ENCODE results near the gene KRTAP21-3.

GRCh38 chr21:30714456-30714855 lies 4.1 kb downstream of the KRTAP21-3 start:
- TF ChIP-seq CTCF (IDR thresholded peaks at IDR 0.05) (no peak), POLR2AphosphoS5 (IDR thresholded peaks at IDR 0.05) (no peak), POLR2A (IDR thresholded peaks at IDR 0.05; ENCODE audit: low read depth) (no peak)

Data from esophagus muscularis mucosa (tissue), 3 donors.